Naive thymus-derived CD8-positive, alpha-beta T cell (primary cell): ENCODE data around the gene ARHGAP26. TPM values are rescaled to one million over a fixed set of nuclear protein-coding genes. Genes with fewer than 3 reads are reported as not detected.

Experiments used
- ATAC-seq, 2 donors: fragments of 150-1000 bp; cut with Tn5 transposase in 1 of 2; sonication (Bioruptor Pico), chemical (Tn5 transposase) in 1 of 2; 1 replicate in 1 of 2; 2 replicates in 1 of 2; pipeline ENCODE4 v1.10.0; 2021; ENCODE audit warnings: mild to moderate bottlenecking in 2 of 2, moderate library complexity in 2 of 2
- POLR2A ChIA-PET: fragments of 350-600 bp; sonication (Branson Sonifier 250); formaldehyde crosslinking; loops from one replicate; lab custom pipeline; 2021; ENCODE audit warnings: antibody characterized with exemption; lab: Charles Lee
- DNase-seq, 10 donors: peaks; one replicate each; pipeline versions ENCODE4 v3.0.0 to v3.0.0-alpha.2; 2020 to 2022
- H3K27ac Mint-ChIP-seq, 10 donors: one replicate each; pipeline ENCODE4 v1.8.0; 2020 to 2022; ENCODE audit warnings: mild to moderate bottlenecking in 10 of 10, mixed read lengths in 10 of 10, moderate library complexity in 4 of 10, inconsistent platforms in 1 of 10
- H3K27me3 Mint-ChIP-seq, 5 donors: one replicate each; pipeline ENCODE4 v1.8.0; 2021 to 2022; ENCODE audit warnings: mixed read lengths in 5 of 5
- H3K36me3 Mint-ChIP-seq, 3 donors: one replicate each; pipeline ENCODE4 v1.8.0; 2020 to 2022; ENCODE audit warnings: mixed read lengths in 3 of 3, mild to moderate bottlenecking in 2 of 3, inconsistent platforms in 1 of 3
- H3K4me1 Mint-ChIP-seq, 4 donors: one replicate each; pipeline ENCODE4 v1.8.0; 2021 to 2022; ENCODE audit warnings: mixed read lengths in 4 of 4
- H3K4me3 Mint-ChIP-seq, 10 donors: one replicate each; pipeline ENCODE4 v1.8.0; 2020 to 2022; ENCODE audit warnings: mild to moderate bottlenecking in 10 of 10, mixed read lengths in 10 of 10, moderate library complexity in 6 of 10, inconsistent platforms in 1 of 10
- H3K9me3 Mint-ChIP-seq, 9 donors: one replicate each; pipeline ENCODE4 v1.8.0; 2020 to 2022; ENCODE audit warnings: mixed read lengths in 9 of 9, mild to moderate bottlenecking in 3 of 9, inconsistent platforms in 1 of 9, moderate library complexity in 1 of 9
- polyA plus RNA-seq, 3 donors: library from polyadenylated mRNA; unstranded; fragments of 300-500 nt; fragmentation: Illumina TruSeq; gene quantifications; one replicate each; pipeline ENCODE4 v1.2.3, GENCODE V29; 2021
- total RNA-seq, 8 experiments: library from RNA in 2 of 8; stranded (reverse) in 2 of 8; gene quantifications; one replicate each; pipeline ENCODE4 v1.2.3 and lab custom pipeline; 2021 to 2026

ARHGAP26 gene
- total and polyA plus RNA-seq, 5 experiments from 2014 or later, result 9.1 to 30.5 (median 15.7) TPM

- peaks cover 6 to 51% (median 23%) of the 10 kb centered on the region in 4 donors for H3K4me1 Mint-ChIP-seq
- POLR2A ChIA-PET, result no interaction called here
- no peaks in the 10 kb centered on the region for H3K27me3 Mint-ChIP-seq
- H3K4me3 Mint-ChIP-seq, result no peak overlapping the region
- H3K36me3 Mint-ChIP-seq, result peaks cover 0 to 20% (median 20%) of the 10 kb centered on the region in 3 donors
- DNase-seq (no peak), ATAC-seq (no peak)
- H3K27ac Mint-ChIP-seq, result peak overlapping the region in 4 of 10 donors; percentile 25 to 95 (median 83)
- no peaks in the 10 kb centered on the region for H3K9me3 Mint-ChIP-seq
Observed at GRCh38 chr5:143010351-143010750, 240.2 kb downstream of the ARHGAP26 start.

GRCh38 chr5:143011585-143011984, 241.4 kb downstream of the ARHGAP26 start:
- ATAC-seq (no peak), DNase-seq (no peak)
- POLR2A ChIA-PET, result no interaction called here
- Mint-ChIP-seq H3K27ac (peak overlapping the region in 3 of 10 donors; percentile 3 to 51 (median 50)), H3K36me3 (peaks cover 0 to 31% (median 29%) of the 10 kb centered on the region in 3 donors), H3K27me3 (no peaks in the 10 kb centered on the region), H3K4me1 (peaks cover 6 to 39% (median 22%) of the 10 kb centered on the region in 4 donors), H3K9me3 (no peaks in the 10 kb centered on the region), H3K4me3 (no peak overlapping the region)

GRCh38 chr5:143013176-143013891, 243.2 kb downstream of the ARHGAP26 start:
- no peaks in the 10 kb centered on the region for H3K9me3 Mint-ChIP-seq
- no peak overlapping the region for H3K27ac Mint-ChIP-seq
- peaks cover 1 to 26% (median 14%) of the 10 kb centered on the region in 4 donors for H3K4me1 Mint-ChIP-seq
- POLR2A ChIA-PET, result no interaction called here
- H3K4me3 Mint-ChIP-seq, result no peak overlapping the region
- DNase-seq, result no peak
- peaks cover 17 to 47% (median 46%) of the 10 kb centered on the region in 3 donors for H3K36me3 Mint-ChIP-seq
- ATAC-seq, result no peak
- no peaks in the 10 kb centered on the region for H3K27me3 Mint-ChIP-seq

GRCh38 chr5:143014017-143014651, 244.0 kb downstream of the ARHGAP26 start:
- POLR2A ChIA-PET, result no interaction called here
- H3K27ac Mint-ChIP-seq, result no peak overlapping the region
- peaks cover 18 to 49% (median 49%) of the 10 kb centered on the region in 3 donors for H3K36me3 Mint-ChIP-seq

GRCh38 chr5:143016777-143017516, 246.8 kb downstream of the ARHGAP26 start:
- H3K4me3 Mint-ChIP-seq, result no peak overlapping the region
- no peaks in the 10 kb centered on the region for H3K27me3 Mint-ChIP-seq
- peak overlapping the region in 1 of 10 donors; percentile 52 for H3K27ac Mint-ChIP-seq
- POLR2A ChIA-PET, result interaction anchor here (0.7 kb wide), 1 partner anchor 385 kb away, joined by 4 read pairs; no protein-coding TSS in a partner anchor
- DNase-seq (no peak), ATAC-seq (no peak)
- H3K36me3 Mint-ChIP-seq, result peaks cover 18 to 57% (median 55%) of the 10 kb centered on the region in 3 donors
- H3K4me1 Mint-ChIP-seq, result peaks cover 0 to 6% (median 2%) of the 10 kb centered on the region in 4 donors
- H3K9me3 Mint-ChIP-seq, result no peaks in the 10 kb centered on the region

More at GRCh38 chr5:143014017-143014651, 244.0 kb downstream of the ARHGAP26 start:
- DNase-seq, result no peak
- no peak overlapping the region for H3K4me3 Mint-ChIP-seq
- H3K27me3 Mint-ChIP-seq, result no peaks in the 10 kb centered on the region
- no peaks in the 10 kb centered on the region for H3K9me3 Mint-ChIP-seq
- peaks cover 0 to 18% (median 6%) of the 10 kb centered on the region in 4 donors for H3K4me1 Mint-ChIP-seq
- no peak for ATAC-seq

GRCh38 chr5:143017541-143017940, 247.4 kb downstream of the ARHGAP26 start:
- Mint-ChIP-seq H3K4me3 (no peak overlapping the region), H3K27me3 (no peaks in the 10 kb centered on the region), H3K27ac (peak overlapping the region in 1 of 10 donors; percentile 13), H3K9me3 (no peaks in the 10 kb centered on the region), H3K4me1 (peaks cover 0 to 6% (median 2%) of the 10 kb centered on the region in 4 donors), H3K36me3 (peaks cover 18 to 57% (median 55%) of the 10 kb centered on the region in 3 donors)
- POLR2A ChIA-PET, result no interaction called here
- ATAC-seq (no peak), DNase-seq (no peak)

- H3K27ac Mint-ChIP-seq, result no peak overlapping the region
- POLR2A ChIA-PET, result no interaction called here
- peaks cover 18 to 57% (median 55%) of the 10 kb centered on the region in 3 donors for H3K36me3 Mint-ChIP-seq
- DNase-seq (no peak), ATAC-seq (no peak)
- H3K4me1 Mint-ChIP-seq, result peaks cover 0 to 8% (median 5%) of the 10 kb centered on the region in 4 donors
- H3K4me3 Mint-ChIP-seq, result no peak overlapping the region
- H3K9me3 Mint-ChIP-seq, result no peaks in the 10 kb centered on the region
- H3K27me3 Mint-ChIP-seq, result no peaks in the 10 kb centered on the region
Observed at GRCh38 chr5:143017992-143018391, 247.8 kb downstream of the ARHGAP26 start.

- H3K36me3 Mint-ChIP-seq, result peaks cover 18 to 51% (median 50%) of the 10 kb centered on the region in 3 donors
- H3K9me3 Mint-ChIP-seq, result no peaks in the 10 kb centered on the region
Observed at GRCh38 chr5:143019157-143019556, 249.0 kb downstream of the ARHGAP26 start.

GRCh38 chr5:143019614-143020515, 249.7 kb downstream of the ARHGAP26 start:
- POLR2A ChIA-PET, result interaction anchor here (0.7 kb wide), 1 partner anchor 1048 kb away, joined by 5 read pairs; no protein-coding TSS in a partner anchor
- H3K27me3 Mint-ChIP-seq, result no peaks in the 10 kb centered on the region
- H3K4me1 Mint-ChIP-seq, result peaks cover 4 to 20% (median 16%) of the 10 kb centered on the region in 4 donors
- no peak for DNase-seq
- H3K36me3 Mint-ChIP-seq, result peaks cover 18 to 44% (median 44%) of the 10 kb centered on the region in 3 donors
- ATAC-seq, result no peak
- no peaks in the 10 kb centered on the region for H3K9me3 Mint-ChIP-seq
- no peak overlapping the region for H3K4me3 Mint-ChIP-seq
- peak overlapping the region in 6 of 10 donors; percentile 11 to 77 (median 52) for H3K27ac Mint-ChIP-seq

More at GRCh38 chr5:143019157-143019556, 249.0 kb downstream of the ARHGAP26 start:
- Mint-ChIP-seq H3K4me3 (no peak overlapping the region), H3K4me1 (peaks cover 3 to 19% (median 16%) of the 10 kb centered on the region in 4 donors), H3K27me3 (no peaks in the 10 kb centered on the region), H3K27ac (peak overlapping the region in 1 of 10 donors; percentile 72)
- no peak for DNase-seq
- no peak for ATAC-seq
- POLR2A ChIA-PET, result no interaction called here

- POLR2A ChIA-PET, result no interaction called here
- DNase-seq (no peak), ATAC-seq (no peak)
- Mint-ChIP-seq H3K9me3 (no peaks in the 10 kb centered on the region), H3K4me3 (no peak overlapping the region), H3K27me3 (no peaks in the 10 kb centered on the region), H3K36me3 (peaks cover 18 to 33% (median 31%) of the 10 kb centered on the region in 3 donors), H3K4me1 (peaks cover 8 to 21% (median 17%) of the 10 kb centered on the region in 4 donors), H3K27ac (no peak overlapping the region)
Observed at GRCh38 chr5:143021595-143021994, 251.4 kb downstream of the ARHGAP26 start.

- POLR2A ChIA-PET, result no interaction called here
- Mint-ChIP-seq H3K4me3 (peak overlapping the region in 2 of 10 donors; percentile 4 to 41), H3K9me3 (peaks cover 0 to 1% (median 0%) of the 10 kb centered on the region in 9 donors), H3K36me3 (peaks cover 0 to 13% (median 13%) of the 10 kb centered on the region in 3 donors), H3K27ac (peak overlapping the region in 6 of 10 donors; percentile 13 to 77 (median 65)), H3K27me3 (no peaks in the 10 kb centered on the region), H3K4me1 (peaks cover 10 to 23% (median 18%) of the 10 kb centered on the region in 4 donors)
- ATAC-seq (no peak), DNase-seq (no peak)
Observed at GRCh38 chr5:143023411-143024096, 253.4 kb downstream of the ARHGAP26 start.
